Airway epithelial cell (primary cell): ENCODE results near the gene COX6B1. TPM values are rescaled to one million over a fixed set of nuclear protein-coding genes. Genes with fewer than 3 reads are reported as not detected.

Source experiments
- total RNA-seq: library from RNA; depleted of rRNA; stranded (reverse); fragments of >200 nt; gene quantifications from 2 replicates; pipeline ENCODE4 v1.2.3, GENCODE V29; 2015

Gene COX6B1
- total RNA-seq, result 473 and 703 TPM in 2 replicates

GRCh38 chr19:35648017-35648961 is at the start of gene COX6B1:
COX6B1 (plus strand) TSS chr19:35648323; CDS start chr19:35651244, 2,921 bp downstream.

GRCh38 chr19:35612559-35613321 is 35.4 kb upstream of the COX6B1 start, which contains the start of gene HAUS5:
HAUS5 (plus strand) TSS chr19:35612735; CDS start chr19:35612795, 60 bp downstream.

GRCh38 chr19:35628565-35629331 is 19.4 kb upstream of the COX6B1 start, which contains the start of gene RBM42:
RBM42 (plus strand) TSS chr19:35629036; CDS start chr19:35629154, 118 bp downstream.

GRCh38 chr19:35641515-35642151 is 6.5 kb upstream of the COX6B1 start, which contains the start of gene ETV2:
ETV2 (plus strand) TSS chr19:35641745; CDS start chr19:35642461, 716 bp downstream.

GRCh38 chr19:35666251-35666913 is 18.3 kb downstream of the COX6B1 start, which contains the start of gene UPK1A:
UPK1A (plus strand) TSS chr19:35666517; CDS start chr19:35666813, 296 bp downstream.

GRCh38 chr19:35704218-35704617 is 56.1 kb downstream of the COX6B1 start, which contains the start of gene ZBTB32:
ZBTB32 (plus strand) TSS chr19:35704558; CDS start chr19:35714627, 10,069 bp downstream.

Other genes starting within 250 kb of the COX6B1 start
- gene FFAR2, start 200.1 kb upstream of the COX6B1 start, total RNA-seq, result not detected in 2 replicates
- 40.4 and 58.3 TPM in 2 replicates for gene KRTDAP, start 157.9 kb upstream of the COX6B1 start, total RNA-seq
- gene DMKN, start 134.7 kb upstream of the COX6B1 start, total RNA-seq, result 490 and 661 TPM in 2 replicates
- 62.1 and 80.8 TPM in 2 replicates for gene SBSN, start 120.0 kb upstream of the COX6B1 start, total RNA-seq
- not detected in 2 replicates for gene GAPDHS, start 114.9 kb upstream of the COX6B1 start, total RNA-seq
- 116 and 138 TPM in 2 replicates for gene TMEM147, start 102.7 kb upstream of the COX6B1 start, total RNA-seq
- gene ATP4A, start 84.7 kb upstream of the COX6B1 start, total RNA-seq, result not detected in 2 replicates
- not detected in 2 replicates for gene PMIS2, start 62.1 kb upstream of the COX6B1 start, total RNA-seq
- gene HAUS5, start 35.6 kb upstream of the COX6B1 start, total RNA-seq, result 10.9 TPM in 2 replicates
- gene RBM42, start 19.3 kb upstream of the COX6B1 start, total RNA-seq, result 103 and 118 TPM in 2 replicates
- 0.35 and 0.51 TPM in 2 replicates for gene ETV2, start 6.6 kb upstream of the COX6B1 start, total RNA-seq
- not detected in 2 replicates for gene UPK1A, start 18.2 kb downstream of the COX6B1 start, total RNA-seq
- gene ZBTB32, start 56.2 kb downstream of the COX6B1 start, total RNA-seq, result not detected in 2 replicates
- 16.7 and 19.3 TPM in 2 replicates for gene KMT2B, start 69.7 kb downstream of the COX6B1 start, total RNA-seq
- gene IGFLR1, start 94.1 kb downstream of the COX6B1 start, total RNA-seq, result 6.3 and 6.7 TPM in 2 replicates
- gene U2AF1L4, start 97.1 kb downstream of the COX6B1 start, total RNA-seq, result 7.9 and 9.1 TPM in 2 replicates
- gene PSENEN, start 97.3 kb downstream of the COX6B1 start, total RNA-seq, result 45.9 and 62.3 TPM in 2 replicates
- 10.4 and 43.5 TPM in 2 replicates for gene LIN37, start 100.3 kb downstream of the COX6B1 start, total RNA-seq
- gene HSPB6, start 108.7 kb downstream of the COX6B1 start, total RNA-seq, result 0.35 TPM in 1 of 2 replicates, not detected in the other
- gene PROSER3, start 109.9 kb downstream of the COX6B1 start, total RNA-seq, result 6.5 and 19.5 TPM in 2 replicates
- 5.6 and 7.5 TPM in 2 replicates for gene ARHGAP33, start 127.2 kb downstream of the COX6B1 start, total RNA-seq
- not detected in 2 replicates for gene PRODH2, start 164.5 kb downstream of the COX6B1 start, total RNA-seq
- not detected in 2 replicates for gene NPHS1, start 204.2 kb downstream of the COX6B1 start, total RNA-seq
- gene KIRREL2, start 208.6 kb downstream of the COX6B1 start, total RNA-seq, result 0.14 TPM in 1 of 2 replicates, not detected in the other
- 1.9 and 2.8 TPM in 2 replicates for gene APLP1, start 220.3 kb downstream of the COX6B1 start, total RNA-seq